AG20443 (cell line): ENCODE results near the gene CMTM7.

Experiments used
- DNase-seq: peaks from one replicate; pipeline ENCODE4 v3.0.0; 2012; ENCODE audit warnings: low spot score, mixed read lengths

The CMTM7 gene

DNA sequence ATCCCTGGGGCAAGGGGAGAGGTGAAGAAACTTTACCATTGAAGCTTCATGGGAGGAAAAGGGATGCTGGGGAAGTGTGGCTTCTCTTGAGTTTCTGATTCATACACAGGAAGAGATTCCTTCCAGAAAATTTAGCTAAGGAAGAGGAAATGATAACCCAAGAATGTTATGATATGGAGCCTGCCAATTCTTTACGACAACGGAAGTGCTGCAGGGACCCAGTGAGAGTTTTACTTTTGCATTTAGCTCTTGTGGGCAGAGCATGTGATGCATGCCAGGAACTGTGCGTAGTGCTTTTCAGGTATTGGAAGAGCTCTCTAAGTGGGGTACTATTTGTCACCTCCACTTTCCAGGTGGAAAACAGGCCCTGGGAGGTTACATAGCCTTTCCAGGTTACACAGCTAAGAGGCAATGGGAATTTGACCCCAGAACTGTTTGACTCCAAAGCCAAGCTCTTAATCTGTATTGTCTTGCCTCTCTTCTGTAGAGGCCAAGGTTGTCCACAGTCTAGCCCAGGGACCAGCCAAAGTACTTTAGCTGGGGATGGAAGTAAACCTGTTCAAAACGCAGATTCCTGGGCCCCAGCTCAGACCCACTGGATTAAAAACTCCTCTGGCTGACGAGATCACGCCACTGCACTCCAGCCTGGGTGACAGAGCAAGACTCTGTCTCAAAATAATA is 23.0 kb downstream of the CMTM7 start:
- DNase-seq, result no peak

DNA sequence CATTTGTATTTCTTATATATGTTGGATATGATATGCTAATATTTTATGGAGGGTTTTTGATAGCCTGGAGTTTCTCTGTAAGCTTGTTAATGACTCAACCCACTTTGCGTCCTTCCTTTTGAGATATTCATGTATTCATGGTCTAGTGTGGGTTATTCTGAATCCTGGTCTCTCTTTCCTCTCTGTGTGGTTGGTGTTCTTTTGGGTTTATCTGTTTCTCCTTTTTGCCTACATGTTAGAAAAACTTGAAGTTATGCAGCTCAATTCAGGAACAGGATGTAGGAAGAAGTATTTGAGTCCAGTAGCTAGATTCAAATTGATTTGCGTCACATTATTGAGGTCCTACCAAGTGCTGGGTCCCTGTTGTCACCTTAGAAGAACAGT is 28.1 kb downstream of the CMTM7 start:
- no peak for DNase-seq

DNA sequence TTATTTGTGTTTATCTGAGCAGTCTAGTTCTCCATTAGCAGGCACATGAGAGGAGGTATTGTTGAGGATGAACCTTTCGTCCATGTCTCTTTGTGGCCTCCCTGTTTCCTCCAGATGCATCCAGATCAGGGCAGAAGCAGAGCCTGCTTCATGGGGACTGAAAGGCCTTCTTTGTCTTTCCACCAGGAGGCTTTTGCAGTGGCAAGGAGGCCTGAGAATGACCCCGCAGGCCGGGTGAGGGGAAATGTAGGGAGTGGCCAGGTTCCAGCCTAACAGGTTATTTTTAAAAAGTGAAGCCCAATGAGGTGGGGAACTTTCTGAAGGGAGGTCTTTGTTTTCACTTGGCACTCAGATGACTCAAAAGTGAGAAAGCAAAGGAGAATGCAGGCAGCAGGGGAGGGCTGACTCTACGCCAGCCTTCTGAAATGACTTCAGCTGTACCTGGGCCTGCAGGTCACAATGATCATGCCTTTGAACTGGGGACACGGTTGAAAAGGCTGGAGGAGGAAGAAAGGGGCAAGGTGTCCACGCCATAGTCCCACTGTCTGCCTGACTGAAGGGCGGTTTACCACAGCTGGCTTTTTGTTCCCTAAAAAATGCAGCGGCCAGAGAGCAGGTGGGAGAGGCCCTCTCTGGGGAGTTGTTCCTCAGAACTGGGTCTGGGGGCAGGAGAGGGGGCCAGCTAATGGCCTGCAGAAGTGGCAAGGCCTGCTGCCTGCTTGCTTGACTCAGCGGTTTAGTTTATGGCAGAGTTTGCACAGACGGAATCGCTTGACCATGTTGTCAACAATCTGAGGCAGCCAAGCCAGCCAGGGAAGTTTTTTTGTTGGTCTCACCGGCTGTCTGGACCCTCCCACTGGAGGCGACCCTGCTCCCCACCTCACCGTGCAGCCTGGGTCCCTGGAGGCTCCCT is 28.7 kb downstream of the CMTM7 start:
- DNase-seq, result no peak

DNA sequence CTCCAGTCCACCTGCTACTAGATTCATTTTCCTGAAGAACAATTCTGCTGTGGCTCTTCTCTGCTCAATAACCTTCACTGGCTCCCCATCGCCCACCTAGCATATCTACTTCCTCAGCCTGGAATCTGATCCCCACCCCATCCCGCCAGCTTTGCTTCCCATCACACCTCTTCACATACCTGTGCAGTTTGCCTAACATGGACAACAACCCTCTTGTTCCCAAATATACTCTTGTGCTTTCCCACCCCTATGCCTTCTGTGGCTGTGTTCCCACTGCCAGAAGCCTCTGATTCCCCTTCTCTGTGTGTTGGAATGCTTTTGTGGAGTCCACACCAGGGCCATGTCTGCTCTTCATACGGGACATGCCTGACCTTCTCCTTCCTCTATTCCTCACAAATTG is 29.5 kb downstream of the CMTM7 start:
- DNase-seq, result no peak

DNA sequence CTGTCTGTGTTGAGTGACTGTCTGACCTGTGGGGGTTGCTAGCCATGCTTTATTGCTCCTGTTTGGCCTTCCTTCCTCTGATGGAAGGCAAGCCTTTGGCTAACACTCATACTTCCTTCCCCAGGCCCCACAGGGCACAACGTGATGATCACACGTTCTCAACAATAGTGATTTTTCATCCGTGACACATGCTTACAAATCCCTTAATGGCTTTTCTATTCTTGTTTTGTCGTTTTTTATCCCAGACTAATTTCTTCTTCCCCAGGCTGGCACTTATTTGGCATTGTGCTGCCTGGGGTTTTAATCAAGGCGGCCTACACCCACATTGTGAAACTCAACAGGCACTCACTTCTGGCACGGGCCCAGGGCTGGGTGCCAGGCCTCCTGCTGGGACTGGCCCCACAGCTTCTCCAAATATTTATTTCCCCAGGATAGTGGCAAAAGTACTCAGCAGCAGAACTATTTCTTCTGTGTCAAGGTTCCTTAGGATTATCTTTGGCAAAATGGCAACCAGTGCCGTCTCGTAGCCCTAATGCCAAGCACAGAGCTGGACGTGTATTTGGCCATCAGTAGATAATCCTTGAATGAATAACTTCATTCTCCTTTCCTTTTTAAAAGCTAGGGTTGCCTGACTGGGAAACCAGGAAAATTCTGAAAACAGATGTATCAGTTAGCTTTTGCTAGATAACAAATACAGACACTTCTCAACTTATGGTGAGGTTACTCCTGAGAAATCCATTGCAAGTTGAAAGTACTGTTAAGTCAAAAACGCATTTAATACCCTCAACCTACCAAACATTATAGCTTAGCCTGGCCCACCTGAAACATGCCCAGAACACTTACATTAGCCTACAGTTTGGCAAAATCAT is 30.6 kb downstream of the CMTM7 start:
- peak; percentile 85 for DNase-seq

DNA sequence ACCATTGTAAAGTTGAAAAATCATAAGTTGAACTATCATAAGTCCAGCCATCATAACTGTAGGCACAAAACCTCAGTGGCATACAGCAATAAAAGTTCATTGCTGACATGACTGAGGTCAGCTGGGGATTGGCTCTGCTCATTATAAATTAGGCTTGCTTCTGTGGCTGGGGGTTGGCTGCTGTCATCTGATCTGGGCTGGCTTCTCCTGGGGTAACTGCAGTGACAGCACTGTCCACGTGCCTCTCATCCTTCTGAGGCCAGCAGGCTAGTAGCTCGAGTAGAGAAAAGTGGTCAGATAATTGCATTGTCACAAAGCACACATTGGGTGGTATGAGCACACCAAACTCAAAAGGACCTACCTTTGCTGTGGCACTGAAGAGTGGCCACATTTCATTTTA is 31.3 kb downstream of the CMTM7 start:
- no peak for DNase-seq

DNA sequence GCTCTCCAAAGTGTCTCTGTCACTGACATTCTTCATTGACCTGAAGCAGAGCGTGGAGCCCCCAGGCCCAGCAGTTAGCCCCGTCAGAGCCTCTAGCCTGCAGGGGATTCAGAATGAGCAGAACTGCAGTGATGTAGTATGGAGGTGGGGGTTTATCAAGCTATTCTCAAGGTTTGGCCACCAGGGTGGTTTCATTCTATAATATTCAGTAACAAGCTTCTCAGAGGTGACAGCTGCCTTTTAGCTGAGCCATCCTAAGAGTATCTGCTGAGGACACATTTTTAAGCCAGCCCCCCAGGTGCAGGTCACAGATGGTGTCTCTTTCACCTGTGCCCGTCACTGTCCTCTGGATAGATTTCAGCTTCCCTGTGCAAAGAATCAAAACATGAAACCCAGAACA is 31.9 kb downstream of the CMTM7 start:
- no peak for DNase-seq

DNA sequence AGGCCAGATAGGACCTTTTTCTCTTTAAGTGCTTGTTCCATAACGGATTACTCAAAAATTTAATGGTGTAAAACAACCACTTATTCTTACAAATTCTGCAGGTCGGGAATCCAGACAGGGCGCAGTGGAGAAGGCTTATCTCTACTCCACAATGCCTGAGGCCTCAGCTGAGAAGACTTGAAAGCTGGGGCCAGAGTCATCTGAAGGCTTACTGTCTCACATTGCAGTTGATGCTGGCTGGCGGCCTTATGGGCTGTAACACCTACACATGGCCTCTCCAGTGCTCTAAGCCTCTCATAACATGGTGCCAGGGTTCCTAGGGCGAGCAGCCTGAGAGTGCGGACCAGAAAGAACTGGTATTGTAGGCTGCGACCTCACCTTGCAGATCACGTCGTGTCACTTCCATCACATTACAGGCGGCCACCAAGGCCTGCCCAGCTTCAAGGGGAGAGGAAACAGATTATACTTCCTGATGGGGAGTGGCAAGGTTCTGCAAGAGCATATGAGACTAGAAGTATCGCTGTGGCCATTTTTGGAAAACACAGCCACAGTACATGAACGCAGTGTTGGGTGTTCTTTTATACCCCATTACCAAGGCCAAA is 32.4 kb downstream of the CMTM7 start:
- no peak for DNase-seq

DNA sequence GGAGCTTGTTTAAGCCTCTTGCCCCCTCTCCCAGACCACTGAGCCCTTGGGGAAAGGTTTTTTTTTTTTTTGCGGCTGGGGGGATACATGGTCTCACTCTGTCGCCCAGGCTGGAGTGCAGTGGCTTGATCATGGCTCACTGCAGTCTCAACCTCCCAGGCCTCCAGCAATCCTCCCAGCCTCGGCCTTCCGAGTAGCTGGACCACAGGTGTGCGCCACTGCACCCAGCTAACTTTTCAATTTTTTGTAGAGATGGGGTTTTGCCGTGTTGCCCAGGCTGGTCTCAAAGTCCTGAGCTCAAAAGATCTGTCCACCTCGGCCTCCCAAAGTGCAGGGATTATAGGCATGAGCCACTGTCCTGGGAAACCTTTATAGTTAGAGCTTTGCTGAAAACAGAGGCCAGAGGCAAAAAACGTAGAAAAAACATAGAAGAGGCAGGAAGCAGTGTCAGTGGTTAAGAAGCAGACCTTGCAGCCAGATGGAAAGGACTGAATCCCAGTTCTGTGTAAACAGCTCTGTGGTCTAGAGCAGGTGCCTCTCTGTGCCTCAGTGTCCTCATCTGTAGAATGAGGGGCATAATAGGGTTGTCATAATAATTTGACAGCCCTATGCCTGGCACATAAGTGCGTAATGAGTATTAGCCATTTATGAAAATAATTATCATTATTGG is 33.1 kb downstream of the CMTM7 start:
- DNase-seq, result no peak

DNA sequence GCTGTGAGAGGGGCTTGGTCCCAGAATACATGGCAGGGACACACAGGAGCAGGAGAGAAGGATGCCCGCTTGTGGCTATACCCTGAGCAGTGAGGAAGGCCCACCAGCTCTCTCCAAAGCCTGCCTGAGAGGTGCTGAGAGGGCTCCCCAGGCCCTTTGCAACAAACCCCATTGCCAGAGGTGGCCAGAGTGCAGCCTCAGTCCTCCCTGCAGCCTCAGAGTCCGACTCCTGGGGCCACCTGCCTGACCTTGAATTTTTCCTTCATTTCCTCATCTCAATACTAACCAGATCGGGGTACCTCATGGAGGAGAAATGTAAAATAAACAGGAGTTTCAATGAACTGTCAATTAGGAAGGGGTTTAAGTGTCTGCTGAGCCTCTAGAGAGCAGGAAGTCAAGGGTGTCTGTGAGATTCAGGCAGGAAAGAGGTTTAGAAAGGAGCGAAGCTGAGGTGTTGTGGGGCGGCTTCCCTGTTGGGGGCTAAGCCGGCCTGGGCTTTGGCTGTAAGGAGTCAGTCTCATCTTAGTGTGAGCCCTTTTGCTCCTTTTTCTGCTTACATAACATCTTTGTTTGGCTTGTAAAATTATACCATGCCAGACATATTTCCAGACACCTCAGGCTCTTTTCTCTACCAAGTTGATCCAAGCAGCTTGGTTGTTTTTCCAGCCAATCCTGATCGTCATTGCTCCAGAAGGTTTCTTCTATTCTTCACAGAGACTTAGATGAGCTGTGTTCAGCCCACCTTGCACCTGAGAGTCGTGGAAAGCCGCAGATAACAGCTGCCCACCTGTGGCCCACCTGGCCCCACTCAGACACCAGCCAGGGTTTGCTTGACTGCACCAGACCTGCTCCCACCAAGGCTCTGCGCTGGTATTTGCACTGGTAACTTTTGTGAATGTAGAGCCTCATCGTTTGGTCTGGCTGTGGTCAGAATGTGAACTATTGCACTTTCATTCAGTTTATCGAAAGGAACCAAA is 36.7 kb downstream of the CMTM7 start:
- DNase-seq, result no peak

DNA sequence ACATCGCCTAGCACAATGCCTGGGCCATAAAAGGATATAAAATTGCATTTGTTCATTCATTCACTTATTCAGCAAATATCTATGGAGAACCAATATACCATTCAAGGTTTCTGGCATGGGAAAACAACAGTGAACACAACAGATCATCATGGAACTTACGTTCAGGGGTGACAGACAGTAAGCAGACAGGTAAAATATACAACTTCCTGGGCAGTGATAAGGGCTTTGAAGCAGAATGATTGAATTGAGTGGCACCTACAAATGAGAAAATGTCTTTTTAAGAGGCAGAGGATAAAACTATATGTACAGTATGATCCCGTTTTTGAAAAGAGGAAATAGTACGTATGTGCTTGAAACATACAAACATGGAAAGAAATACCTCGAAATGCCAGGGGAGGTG is 39.2 kb downstream of the CMTM7 start:
- DNase-seq, result no peak

DNA sequence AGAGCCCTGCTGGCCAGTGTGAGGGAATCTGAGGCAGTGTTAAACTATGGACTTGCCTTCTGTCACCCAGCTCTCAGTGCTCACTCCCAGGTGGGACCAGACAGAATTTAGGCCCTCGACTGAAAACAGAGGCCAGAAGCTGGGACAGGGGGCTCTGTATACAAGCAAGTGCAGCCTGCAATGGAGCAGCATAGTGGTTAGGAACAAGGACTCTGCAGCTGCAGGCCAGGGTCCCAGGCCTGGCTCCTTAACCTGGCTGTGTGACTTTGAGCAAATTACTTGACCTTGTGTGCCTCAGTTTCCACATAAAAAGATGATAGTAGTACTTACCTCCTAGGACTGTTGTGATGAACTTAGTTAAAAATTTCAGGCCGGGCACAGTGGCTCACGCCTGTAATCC is 39.8 kb downstream of the CMTM7 start:
- DNase-seq, result no peak

DNA sequence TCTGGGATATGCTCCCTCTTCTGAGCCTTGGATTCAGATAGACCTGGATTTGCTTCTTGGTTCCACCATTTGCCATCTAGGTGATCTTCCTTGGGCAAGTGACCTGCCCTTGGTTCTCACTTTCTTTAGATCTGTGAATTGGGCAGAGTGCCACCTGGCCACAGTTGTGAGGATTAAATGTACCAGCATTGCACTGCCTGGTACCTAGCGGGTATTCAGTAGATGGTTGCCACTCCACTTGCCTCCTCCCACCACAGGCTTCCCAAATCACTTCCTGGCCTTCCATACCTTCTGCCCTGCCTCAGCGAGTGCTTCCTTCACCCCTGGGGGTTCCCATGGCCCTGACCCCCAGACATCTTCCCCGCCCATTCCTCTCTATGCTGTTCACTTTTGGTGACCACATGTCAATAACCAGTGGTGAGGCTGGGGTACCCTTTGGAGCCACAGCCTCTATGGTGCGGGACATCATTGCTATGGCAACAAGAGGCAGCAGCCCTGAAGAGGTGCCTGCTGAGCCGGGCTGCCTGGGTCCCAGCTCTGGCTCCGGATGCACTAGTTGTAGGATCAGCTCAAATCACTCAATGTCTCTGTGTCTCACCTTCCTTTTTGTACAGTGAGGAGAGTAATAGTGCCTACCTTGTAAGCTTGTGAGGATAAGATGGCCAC is 40.5 kb downstream of the CMTM7 start:
- DNase-seq, result no peak

DNA sequence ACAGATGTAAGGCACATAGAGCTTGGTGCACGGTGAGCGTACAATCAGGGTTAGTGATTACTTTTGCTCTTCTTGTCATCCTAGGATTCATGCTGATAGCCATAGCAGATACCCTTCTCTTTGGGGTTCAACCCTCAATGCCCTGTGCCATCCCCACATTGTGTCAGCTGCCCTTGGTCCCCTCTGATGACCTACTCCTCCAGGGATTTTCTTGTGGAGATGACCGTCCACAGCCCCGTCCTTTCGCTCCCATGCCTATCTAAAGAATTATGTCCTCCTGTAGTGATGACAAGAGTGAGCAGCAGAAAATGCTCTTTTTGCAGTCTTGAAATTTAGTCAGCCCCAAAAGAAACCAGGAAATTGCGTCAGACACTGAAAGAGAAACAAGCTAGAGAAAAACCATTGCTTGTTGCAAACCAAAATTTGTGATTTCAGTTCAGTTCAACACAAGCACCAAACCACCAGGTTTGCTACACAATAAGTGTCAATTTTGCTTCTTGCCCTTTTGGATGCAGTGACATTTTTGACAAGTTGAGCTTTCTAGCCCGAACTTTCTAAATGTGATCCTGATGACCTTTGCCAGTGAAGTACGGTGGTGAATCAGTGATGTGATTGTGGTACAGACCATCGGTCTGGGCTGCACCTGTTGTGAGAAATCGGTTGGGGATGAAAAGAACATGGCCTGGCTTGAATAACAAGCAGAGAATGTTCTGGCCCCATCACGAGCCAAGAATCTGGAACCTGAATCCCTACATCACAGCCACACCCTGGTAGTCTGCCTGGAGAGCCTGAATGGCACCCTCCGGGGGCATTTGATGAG is 41.3 kb downstream of the CMTM7 start:
- no peak for DNase-seq

DNA sequence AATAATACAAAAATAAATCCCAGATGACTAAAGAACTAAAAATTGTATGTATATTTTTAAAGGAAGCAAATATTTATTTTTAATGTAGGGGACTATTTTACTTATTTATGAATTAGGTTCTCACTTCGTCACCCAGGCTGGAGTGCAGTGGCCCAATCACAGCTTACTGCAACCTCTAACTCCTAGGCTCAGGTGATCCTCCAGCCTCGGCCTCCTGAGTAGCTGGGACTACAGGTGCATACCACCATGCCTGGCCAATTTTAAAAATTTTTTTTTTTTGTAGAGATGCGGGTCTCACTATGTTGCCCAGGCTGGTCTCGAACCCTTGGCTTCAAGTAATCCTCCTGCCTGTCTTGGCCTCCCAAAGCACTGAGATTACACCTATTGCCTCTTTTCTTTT is 42.6 kb downstream of the CMTM7 start:
- DNase-seq, result no peak

DNA sequence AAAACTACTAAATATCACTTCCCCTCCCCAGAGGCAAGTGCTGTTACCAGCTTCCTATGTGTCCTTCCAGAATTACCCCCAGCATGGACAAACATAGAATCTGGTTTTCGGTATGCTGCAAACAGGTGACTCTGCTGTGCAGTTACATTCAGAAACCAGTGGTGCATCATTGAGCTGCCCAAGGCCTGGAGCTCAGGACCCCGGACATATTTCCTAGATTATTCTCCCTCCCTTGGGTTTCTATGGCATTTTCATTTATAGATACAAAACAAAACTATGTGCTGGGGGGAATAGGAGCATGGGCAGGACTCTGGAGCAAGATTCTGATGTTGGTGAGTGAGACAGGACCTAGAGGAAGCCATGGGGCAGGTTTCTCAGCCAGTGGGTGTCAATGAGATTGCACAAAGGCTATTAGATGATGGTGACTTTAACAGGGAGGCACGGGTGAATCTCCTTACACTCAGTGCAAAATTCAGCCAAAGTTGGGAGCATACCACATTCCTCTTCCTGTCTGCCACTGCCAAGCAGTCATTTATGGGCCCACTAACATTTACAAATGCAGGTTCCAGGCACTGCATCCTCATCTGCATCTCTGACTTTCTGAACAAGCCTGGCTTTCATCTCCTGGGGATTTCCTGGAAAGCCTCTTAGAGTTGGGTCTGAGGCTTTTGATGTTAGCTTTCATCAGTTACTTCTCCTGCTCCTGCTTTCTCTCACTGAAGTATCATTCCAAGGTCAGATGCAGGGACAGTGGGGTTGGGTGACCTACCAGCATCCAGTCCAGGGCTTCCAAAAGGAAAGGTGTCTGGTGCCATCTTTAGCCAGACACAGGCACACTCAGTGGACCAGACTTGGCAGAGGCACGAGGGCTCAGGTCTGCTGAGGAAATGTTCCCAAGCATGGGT is 44.5 kb downstream of the CMTM7 start:
- DNase-seq, result no peak

DNA sequence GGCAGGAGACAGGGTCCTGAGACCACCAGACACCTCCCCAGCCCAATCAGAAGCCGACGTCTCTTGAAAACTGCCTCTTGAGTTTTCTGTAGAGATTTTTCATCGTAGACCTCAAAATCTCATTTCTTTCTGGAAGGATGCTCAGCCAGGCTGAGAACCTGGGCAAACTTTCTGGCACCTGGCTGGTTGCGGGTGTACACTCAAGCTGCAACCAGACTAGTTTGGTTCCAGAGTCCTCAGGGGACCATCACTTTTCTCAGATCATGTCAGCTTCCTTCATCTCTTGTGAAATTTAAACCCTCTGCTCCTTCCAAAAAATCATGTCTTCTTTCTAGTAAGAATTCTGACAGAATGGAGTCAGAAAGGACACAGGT is 45.1 kb downstream of the CMTM7 start:
- no peak for DNase-seq

DNA sequence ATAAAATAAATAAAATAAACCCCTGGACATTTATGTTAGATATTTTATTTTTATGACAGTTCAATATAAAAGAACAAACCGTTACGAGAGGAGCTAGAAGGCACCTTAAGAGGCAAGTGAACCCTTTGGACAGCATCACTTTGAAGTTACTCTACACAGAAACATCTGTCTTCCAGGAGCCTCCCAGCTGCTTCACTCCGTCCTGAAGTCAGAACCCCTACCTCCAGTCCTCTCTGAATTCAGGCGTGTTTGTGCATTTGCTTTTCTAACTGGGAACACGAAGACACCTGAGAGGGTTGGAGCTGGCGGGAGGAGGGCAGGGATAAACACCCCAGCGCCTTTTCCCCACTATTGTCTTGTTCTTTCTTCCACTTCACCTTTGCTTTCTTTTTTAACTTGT is 46.2 kb downstream of the CMTM7 start:
- no peak for DNase-seq
